HG02588 (cell line): ENCODE results near the gene CDC42SE2.
A peak's percentile ranks its signal among the peaks of the same experiment; 100 is the strongest.
"Not testable (repeated sequence)": the region's sequence is repeated elsewhere in the genome, so short reads cannot be mapped to it uniquely, and the experiment has no call there.

Experiments used
- ATAC-seq: cut with Tn5 transposase; IDR thresholded peaks from one replicate; pipeline ENCODE4 v1.9.1; 2021; ENCODE audit warnings: mild to moderate bottlenecking, moderate library complexity; ENCODE audit not compliant: unreplicated experiment

The CDC42SE2 gene

GRCh38 chr5:131250751-131251475, 12.9 kb upstream of the CDC42SE2 start:
- ATAC-seq: no peak

GRCh38 chr5:131252824-131253171, 11.1 kb upstream of the CDC42SE2 start:
- ATAC-seq: peak; percentile 90

GRCh38 chr5:131254025-131254424, 9.8 kb upstream of the CDC42SE2 start:
- ATAC-seq: not testable (repeated sequence)

DNA sequence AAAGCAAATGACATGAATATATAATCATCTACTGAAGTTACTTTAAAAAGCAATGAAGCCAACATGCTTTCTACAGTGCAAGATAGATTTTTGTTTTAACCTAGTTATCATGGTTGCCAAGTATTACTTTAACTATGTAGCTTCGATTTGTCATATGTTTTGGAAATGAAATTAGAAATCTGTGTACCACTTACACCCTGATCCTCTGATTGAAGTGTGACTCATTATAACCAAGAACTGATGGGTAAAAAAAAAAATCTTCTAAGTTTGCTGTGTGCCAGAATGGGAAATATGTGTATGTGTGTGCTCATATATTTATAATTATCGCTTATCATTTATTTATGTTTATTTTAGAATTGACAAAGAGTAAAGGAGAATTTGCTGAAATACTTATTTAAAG, 9.1 kb upstream of the CDC42SE2 start:
- ATAC-seq: no peak

- no peak for ATAC-seq
Measured at GRCh38 chr5:131256507-131256823, 7.4 kb upstream of the CDC42SE2 start.

- ATAC-seq: no peak
Measured at GRCh38 chr5:131258733-131259132, 5.1 kb upstream of the CDC42SE2 start.

DNA sequence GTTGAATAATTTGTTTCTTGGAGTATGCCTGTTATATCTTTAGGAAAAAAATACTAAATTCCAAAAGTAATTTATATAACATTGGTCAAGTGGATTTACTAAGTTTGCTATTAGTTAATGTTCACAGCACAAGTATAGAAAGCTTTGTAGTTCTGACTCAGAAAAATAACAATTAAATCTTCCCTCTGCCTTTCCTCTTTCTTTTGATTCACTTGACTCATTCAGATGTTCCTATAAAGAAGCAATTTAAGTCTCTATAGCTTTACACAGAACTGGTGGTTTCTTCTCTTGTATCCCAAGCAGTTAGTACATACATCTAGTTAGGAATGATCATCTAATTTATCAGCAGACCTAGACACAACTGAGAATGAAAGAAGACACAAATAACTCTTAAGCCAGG, 4.5 kb upstream of the CDC42SE2 start:
- no peak for ATAC-seq

DNA sequence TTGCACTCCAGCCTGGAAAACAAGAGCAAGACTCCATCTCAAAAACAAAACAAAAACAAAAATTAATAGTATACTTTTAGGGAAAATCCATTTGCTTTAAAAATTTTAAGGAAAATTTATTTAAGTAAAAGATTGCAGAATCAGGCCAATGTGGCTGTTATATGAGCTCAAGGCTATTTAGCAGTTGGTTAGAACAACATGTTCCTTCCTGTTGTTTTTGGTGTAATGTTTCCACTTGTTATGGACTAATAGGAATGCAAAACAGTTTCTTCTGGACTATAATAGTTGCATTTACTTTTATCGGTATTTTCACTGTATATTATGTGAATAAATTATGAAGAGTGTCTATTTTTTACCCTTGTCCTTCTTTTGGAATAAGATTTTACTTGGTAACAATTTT, 3.0 kb upstream of the CDC42SE2 start:
- no peak for ATAC-seq

GRCh38 chr5:131261483-131261882, 2.4 kb upstream of the CDC42SE2 start:
- no peak for ATAC-seq

DNA sequence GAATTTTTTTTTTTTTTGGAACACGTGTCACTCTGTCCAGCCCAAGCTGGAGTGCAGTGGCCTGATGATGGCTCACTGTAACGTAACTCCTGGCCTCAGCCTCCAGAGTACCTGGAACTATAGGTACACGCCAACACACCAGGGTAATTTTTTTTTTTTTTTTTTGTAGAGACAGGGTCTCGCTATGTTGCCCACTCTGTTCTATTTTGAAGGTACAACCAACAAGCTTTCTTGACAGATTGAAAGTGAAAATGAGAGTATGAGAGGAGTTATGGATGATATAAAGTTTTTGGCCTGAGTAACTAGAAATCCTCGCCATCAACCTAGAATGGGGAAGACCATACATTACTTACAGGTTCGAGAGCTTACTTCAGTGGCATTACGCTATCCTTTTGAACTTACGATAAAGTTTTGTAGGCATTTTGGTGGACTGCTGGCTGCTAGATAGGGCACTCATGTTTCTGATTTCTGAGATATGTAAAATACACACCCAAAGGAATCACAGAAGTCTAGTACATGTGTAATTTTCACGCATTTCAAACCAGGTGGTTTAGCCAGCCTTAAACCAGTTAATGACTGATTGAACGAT, 806 bp upstream of the CDC42SE2 start:
- peak; percentile 4 for ATAC-seq

- peak; percentile 3 for ATAC-seq
Measured at GRCh38 chr5:131264451-131265099, 722 bp downstream of the CDC42SE2 start.

GRCh38 chr5:131265311-131265803, 1.5 kb downstream of the CDC42SE2 start:
- peak; percentile 21 for ATAC-seq

DNA sequence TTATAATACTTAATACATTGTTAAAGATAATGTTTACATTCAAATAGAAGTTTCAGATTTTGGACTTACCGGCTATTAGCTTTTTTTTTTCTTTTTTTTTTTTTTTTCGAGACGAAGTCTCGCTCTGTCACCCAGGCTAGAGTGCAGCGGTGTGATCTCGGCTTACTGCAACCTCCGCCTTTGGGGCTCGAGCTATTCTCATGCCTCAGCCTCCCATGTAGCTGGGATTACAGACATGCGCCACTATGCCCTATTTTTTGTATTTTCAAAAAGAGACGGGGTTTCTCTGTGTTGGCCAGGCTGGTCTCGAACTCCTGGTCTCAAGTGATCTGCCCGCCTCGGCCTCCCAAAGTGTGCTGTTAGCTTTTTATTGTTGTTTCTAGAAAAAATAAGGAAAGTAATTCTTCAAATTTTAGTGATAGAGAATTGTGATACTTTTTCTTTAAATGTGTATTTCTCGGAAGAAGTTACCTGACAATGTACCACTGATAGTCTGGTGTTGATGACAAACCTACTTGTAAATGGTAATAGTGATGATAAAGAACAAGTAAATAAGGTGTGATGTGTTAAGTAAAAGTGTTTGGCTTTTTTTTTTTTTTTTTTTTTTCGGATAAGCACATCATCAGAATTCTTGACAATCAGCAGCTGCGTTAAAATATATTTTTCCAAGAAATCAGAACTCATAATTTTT, 2.7 kb downstream of the CDC42SE2 start:
- ATAC-seq: no peak

- ATAC-seq: no peak
Measured at GRCh38 chr5:131268758-131269370, 5.0 kb downstream of the CDC42SE2 start.

DNA sequence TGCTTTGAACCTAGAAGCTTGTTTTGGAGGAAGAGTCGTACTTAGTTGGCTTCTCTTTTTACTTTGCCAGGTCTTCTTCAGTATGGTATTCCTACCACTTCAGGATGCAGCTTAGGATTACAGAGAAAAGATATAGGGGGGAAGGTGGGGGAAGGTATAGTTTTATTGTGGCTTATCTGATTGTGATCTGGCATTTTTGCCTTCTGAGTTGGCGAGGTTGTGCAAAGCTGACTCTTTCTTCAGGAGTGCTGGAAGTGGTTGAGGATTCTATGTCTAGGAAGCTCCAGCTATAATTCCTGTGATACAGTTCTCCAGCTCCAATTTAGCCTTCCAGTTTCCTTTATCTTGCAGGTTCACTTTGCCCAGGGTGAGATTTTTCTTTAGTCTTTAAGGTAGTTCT, 7.0 kb downstream of the CDC42SE2 start:
- no peak for ATAC-seq

- ATAC-seq: not testable (repeated sequence)
Measured at GRCh38 chr5:131271888-131272287, 8.0 kb downstream of the CDC42SE2 start.

DNA sequence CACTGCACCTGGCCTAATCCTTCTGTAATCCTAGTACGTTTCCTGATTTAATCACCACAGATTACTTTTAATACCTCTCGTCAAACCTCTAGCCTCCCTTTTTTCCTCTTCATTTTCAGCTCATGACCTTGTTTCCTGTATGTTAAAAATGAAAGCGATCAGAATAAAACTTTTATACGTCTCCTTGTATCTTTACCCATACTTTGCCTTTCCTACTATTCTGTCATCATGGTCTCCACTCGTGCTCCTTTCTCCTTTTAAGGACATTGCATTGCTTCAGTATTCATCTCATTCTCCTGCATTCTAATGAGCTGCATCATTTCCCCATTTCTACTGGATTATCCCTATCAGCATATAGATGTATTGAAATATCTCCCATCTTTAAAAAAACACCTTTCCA, 8.5 kb downstream of the CDC42SE2 start:
- ATAC-seq: no peak

- no peak for ATAC-seq
Measured at GRCh38 chr5:131272724-131273123, 8.9 kb downstream of the CDC42SE2 start.

DNA sequence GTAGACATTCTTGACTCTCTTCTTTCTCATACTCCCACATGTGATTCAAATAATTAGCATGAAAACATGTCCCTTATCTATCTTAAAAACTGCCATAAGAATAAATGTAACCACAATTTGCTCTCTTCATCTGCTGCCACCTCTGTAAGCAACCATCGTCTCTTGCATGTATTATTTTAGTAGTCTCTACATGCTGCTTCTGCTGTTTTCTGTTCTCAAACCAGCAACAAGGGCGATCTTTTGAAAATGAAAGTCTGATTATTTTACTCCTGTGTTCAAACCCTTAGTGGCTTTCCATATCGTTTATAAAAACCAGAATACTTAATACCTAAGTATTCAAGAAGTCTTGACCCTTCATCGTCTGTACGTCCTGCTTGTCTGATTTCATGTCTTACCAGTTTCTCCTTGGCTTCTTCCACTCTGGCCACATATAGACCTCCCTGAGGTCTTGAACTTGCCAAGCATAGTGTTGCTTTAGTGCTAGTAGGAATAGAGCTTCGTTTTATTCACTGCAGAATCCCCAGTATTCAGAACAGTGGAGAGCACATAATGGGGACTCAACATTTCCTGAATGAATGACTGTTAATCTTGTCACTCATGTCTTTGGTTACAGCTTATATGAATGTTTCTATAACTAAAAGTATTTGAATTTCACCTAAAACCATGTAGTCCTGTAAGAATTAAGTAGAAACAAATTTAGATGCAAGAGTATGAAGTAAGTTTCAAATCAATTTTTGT, 10.6 kb downstream of the CDC42SE2 start:
- ATAC-seq: no peak

- no peak for ATAC-seq
Measured at GRCh38 chr5:131276072-131276471, 12.2 kb downstream of the CDC42SE2 start.

DNA sequence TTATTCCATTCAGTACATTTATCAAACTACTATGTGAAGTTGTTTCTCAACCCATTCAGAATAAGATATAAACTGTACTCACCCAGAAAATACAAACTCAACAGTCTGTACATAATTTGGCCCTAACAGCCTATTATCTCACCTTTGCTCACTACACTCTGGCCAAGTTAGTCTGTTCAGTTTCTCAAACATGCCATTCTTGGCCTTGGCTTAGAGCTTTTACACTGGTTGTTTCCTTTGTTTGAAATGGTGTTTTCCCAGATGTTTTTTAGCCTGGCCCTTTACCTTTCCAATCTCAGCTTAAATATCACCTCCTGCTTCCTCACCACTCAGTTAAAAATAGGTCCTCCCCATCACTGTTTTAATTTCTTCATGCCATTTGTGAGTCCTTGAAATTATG, 13.6 kb downstream of the CDC42SE2 start:
- no peak for ATAC-seq
